Central memory CD4-positive, alpha-beta T cell (primary cell): ENCODE results near the gene MTHFSD.

Experiments used
- DNase-seq: peaks from one replicate; pipeline ENCODE4 v3.0.0; 2022

MTHFSD gene

DNA sequence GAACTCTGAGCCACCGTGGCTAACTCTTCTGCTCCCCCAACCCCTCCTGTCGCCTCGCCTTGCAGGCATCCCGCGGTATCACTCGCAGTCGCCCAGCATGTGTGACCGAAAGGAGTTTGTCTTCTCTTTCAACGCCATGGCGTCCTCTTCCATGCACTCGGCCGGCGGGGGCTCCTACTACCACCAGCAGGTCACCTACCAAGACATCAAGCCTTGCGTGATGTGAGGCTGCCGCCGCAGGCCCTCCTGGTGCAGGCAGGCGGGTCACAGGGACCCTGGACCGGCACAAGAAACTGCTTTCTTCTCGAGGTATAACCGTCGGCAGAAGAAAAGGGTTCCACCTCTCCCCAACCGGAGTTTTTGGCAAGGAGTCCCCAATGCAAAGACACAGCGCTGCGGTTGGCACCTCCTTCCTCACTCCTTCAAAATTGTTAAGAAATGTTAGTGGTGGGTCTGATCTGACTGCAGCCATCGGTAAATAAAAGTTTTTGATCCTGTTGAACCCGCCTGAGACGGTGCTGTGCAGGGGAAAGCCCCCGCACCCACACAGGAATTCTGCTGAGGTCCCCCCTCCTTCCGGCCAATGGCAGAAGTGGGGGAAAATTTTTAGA, 42.1 kb downstream of the MTHFSD start:
- no peak for DNase-seq

GRCh38 chr16:86512301-86512859, 42.7 kb downstream of the MTHFSD start:
- DNase-seq: no peak

GRCh38 chr16:86511317-86512161, 43.5 kb downstream of the MTHFSD start:
- DNase-seq: no peak

DNA sequence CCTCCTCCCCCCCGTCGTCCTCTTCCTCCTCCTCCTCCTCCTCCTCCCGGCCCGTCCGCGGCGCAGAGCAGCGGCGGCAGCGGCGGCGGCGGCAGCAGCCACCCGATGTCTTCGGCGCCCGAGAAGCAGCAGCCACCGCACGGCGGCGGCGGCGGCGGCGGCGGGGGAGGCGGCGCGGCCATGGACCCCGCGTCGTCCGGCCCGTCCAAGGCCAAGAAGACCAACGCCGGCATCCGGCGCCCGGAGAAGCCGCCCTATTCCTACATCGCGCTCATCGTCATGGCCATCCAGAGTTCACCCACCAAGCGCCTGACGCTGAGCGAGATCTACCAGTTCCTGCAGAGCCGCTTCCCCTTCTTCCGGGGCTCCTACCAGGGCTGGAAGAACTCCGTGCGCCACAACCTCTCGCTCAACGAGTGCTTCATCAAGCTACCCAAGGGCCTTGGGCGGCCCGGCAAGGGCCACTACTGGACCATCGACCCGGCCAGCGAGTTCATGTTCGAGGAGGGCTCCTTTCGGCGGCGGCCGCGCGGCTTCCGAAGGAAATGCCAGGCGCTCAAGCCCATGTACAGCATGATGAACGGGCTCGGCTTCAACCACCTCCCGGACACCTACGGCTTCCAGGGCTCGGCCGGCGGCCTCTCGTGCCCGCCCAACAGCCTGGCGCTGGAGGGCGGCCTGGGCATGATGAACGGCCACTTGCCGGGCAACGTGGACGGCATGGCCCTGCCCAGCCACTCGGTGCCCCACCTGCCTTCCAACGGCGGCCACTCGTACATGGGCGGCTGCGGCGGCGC, 44.4 kb downstream of the MTHFSD start, which contains the start of gene FOXF1:
Gene FOXF1 (plus strand): TSS at position 63 of the 797 bp plus-strand sequence. CDS start 43 bp downstream, at position 106.
- DNase-seq: no peak

DNA sequence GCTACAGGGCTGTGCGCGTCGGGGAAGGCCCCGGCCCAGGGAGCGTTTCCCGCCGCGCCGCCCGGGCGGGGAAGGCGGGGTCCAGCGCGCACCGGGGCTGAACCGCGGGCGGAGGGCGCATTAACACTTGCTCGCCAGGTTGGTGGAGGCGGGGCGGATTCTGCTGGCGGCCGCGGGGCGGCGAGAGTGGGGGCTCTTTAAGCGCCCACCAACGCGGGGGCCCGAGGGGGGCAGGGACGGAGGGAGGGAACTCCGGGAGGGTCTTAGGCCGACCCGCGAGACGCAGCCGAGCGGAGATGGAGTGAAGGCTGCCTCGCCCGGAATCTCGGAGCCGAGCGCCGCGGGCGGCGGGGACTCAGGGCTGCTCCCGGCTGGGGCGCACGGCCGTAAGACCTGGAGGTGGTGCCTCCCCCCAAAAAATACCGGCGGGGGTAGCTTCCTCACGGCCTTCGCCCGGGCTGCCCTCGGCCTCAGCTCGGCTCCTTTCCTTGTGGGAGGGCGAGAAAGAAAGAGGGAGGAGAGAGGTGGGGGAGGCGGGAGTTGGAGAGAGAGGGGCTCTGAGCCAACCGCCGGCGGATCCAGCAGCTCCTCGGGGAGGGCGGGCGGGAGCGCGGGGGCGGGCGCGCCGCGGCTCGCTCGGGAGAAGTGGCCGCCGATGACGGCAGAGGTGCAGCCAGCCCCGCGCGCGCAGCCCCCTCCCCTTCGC, 45.1 kb downstream of the MTHFSD start:
- no peak for DNase-seq

DNA sequence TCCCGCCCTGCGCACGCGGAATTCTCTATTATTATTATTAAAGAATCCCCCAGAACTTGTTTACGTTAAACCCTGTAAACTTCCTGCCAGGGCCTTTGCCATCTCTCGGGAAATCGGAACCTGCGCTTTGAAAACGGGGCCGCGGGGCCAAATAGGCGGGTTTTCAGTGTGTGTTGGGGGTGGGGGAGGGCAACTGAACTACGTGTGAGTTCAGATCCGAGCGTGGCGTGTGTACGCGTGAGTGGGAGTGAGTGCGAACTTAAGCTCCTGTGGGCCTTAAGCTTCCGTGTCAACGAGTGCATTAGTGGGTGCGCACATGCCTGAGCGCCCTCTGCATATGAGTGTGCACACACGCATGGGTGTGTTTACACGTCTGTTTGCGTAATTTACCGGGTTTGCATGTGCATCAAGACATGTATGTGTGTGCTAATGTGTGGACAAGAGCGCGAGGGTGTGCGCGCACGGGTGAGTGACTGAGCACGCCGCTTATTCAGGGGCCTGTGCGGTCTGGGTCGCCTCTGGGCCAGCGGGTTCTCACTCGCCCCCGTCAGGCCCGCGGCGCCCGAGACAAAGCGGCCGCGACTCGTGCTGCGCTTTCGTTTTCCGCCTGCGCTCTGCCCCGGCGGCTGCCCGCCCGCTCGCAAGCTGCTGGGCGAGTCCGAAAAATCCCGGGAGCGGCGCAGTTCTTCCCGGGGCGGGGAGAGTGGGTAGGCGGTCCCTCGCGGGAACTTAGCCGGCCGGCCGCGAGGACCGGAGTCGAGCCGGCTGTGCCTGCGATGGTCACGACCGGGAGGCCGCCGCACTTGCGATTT, 45.9 kb downstream of the MTHFSD start:
- DNase-seq: no peak

DNA sequence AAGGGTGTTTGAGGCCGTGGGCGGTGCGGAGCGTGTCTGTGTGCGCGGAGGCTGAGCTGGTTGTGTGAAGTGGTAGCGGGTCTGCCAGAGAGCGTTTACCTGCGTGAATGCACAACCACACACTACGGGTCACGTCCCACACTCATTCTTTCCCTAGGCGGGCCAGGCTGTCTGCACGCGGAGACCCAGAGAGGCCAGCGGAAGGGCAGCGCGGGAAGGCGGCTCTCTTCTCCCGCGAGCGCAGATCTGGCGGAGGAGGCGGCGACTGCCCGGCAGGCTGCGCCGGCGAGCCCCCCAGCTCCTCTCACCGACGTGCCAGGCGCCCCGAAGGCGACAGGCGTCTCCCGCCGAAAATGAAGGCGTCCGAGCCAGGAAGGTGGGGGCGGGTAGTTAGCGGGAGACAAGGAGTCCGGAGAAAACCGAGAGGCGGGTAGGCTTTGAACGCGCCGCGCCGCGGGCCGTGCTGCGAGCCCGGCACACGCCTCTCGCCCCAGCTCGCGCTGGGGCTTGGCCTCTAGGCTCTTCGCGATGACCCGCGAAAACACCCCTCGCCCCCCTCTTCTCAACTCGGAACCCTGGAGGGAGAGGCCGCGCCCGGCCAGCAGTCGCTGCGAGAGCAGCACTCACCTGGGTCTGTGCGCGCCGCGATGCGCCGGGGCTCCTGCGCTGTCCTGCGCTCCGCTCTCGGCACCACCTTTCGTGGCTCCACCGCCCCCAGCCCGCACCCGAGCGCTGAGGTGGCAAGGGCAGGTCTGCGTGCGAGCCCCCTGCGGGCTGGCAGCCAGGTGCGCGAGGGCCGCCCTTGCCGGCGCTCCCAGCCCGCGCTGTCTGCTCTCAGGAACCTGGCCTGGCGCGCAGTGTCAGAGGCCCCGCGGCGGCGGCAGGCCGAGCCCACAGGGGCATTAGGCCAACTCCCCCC, 46.7 kb downstream of the MTHFSD start:
- DNase-seq: no peak

DNA sequence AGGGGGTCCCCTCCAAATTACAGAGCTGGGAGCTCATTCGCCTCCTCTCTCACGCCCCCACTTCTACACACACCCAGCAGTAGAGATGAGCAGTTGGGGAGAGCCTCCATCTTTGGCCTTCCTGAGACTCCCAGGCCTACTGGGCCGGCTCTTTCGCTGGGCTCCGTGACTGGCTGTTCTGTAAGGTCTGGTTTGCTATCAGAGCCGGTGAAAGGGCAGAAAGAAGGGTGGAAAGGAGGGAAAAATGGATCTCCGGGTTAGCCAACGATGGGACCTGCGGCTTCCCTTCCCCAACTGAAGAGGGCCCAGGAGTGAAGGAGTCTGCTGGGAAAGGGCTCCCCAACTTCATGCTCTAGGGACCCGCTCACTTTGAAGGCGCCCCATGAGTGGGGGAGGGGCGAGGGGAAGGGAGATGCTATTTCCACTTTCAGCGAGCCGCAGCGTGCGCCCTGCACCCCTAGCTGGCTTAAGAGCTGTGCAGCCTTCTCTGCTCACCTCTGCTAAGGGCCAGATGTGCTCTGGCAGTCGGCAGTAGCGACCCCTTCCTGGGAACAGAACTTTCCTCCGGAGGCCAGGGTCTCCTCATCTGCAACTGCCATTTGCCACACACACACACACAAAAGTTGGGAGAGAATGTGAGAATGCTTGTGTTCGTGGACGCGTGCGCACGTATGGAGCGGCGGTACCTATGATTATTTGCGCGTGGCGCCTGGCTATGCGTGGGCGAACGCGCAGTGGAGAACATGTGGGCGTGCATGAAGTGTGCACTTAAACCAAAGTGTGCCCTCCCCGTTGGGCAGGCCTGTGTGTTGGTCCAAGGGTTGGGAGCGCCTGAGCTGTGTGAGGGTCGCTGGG, 47.6 kb downstream of the MTHFSD start:
- DNase-seq: no peak

DNA sequence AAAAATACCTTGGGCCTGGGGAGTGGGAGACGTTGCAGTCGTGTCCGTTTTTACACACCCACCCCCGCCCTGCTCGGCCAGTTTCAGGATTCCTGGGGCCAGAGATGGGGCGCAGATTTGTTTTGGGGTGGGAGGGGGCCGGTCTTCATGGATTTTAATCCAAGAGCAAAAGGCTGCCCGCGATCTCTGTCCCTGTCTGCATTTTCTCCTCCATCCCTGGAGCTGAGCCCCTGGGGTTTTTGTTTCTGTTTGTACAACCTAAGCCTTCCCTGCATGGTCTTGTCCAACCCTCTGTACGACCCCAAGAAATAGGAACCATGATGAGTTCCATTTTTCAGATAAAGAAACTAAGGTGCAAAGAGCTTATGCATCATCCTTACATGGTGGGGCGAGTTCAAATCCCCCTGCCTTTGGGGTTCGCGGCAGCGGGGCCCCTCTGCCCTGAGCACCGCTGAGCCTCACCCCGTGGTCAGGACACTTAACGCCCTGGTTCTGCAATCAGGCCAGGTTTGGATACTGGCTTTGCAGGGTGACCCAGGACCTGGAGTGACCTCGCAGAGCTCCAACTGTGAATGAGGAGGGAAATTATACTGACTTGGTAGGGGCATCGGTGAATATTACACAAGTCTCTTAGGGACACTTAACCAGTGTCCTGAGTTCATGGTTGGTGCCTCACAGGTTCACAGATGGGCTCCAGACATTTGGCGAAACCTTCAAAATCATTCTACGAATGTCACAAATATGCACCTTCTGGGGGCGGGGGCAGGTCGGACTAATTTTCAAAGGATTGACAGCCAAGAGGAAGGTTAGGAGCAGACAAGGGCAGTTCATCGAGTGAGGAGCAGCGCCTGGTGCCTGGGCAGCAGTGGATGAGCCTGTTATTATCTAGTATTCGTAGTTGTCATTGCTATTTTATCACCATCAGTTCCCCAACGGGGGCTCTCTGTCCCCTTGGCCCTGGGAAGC, 48.9 kb downstream of the MTHFSD start:
- no peak for DNase-seq

DNA sequence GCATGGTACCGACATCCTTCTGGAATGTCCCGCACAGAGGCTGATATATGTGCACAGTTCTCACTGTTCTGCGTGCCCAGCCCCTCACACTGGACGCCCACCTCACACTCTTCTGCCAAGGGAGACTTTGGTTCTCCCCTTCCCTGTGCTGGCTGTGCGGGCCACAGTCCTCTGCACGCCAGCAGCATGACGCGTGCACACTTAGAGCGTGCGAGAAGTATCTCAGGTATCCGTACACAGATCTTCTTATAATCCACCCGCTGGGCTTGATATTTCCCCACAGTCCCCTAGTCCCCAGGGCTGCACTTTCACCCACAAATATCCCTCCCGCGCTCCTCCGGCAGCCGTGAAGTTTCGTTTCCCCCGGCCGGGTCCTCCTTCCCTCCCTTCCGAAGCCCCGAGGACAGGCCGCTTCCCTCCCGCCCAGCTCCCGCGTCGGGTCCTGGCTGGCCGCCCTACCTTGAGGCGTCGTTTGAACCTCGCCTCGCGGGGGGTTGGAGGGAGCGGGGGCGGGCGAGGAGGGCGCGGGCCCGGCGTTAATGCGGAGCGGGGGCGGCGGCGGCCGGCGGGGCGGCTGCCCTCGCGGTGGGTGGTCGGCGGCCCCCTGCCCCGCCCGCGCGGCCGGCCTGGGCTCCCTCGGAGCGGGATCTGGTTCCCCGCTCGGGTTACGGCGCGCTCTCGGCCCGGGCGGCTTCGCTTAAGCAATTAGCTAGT, 49.7 kb downstream of the MTHFSD start:
- DNase-seq: no peak

DNA sequence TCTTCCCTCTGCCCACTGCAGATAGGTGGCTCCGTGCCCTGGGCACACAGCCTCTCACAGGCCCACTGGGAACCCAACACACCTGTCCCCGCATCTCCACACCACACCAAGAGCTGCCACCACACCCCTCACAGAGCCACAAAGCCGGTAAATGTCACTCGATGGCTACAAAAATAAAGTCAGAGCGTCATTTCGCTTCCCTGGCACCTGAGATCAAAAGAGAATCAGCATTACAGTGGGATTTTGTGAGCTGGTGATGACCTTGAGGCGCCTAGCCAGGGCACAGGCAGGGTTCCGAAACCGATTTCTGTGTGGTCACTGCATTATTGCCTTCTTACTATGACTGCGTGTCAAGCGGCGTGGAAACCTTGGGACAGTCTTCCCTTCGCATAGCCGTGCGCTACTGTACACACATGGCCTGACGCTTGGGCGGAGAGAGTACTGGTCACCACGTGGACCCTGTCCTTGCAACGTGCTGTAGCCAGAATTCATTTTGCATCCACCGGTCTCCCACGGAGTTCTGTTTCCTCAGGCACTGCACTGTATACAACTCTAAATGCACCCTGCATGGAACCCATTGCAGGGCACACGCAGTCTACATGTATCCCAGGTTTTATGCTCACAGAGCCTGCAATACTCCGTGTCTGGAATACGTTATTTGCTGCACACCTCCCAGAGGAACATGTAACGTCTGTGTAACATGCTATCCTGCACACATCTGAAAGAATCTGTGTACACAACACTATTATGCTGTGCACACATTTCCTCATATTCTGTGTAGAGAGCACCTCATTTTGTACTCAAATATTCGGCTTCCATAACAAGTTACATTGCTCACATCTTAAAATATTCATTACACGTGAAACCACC, 50.5 kb downstream of the MTHFSD start:
- DNase-seq: no peak

DNA sequence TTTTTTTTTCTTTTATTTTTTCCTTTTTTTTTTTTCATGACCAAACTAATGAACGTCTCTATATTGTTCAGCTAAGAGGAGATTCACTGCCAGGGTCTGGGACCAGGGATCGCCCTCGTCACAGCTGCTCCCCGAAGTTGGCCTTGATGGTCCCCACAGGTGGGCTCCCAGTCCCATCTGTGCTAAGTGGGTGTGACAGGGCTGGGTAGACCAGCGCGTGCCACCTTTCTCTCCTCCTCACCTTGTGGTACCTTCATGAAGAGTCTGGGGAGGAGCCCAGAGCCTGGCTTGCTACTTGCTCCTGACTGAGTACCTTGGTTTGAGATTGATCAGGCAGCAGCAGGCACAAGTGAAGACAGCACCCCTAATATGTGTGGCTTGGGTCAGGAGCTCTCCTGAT, 51.2 kb downstream of the MTHFSD start:
- DNase-seq: no peak

GRCh38 chr16:86502856-86503748, 51.9 kb downstream of the MTHFSD start:
- no peak for DNase-seq

DNA sequence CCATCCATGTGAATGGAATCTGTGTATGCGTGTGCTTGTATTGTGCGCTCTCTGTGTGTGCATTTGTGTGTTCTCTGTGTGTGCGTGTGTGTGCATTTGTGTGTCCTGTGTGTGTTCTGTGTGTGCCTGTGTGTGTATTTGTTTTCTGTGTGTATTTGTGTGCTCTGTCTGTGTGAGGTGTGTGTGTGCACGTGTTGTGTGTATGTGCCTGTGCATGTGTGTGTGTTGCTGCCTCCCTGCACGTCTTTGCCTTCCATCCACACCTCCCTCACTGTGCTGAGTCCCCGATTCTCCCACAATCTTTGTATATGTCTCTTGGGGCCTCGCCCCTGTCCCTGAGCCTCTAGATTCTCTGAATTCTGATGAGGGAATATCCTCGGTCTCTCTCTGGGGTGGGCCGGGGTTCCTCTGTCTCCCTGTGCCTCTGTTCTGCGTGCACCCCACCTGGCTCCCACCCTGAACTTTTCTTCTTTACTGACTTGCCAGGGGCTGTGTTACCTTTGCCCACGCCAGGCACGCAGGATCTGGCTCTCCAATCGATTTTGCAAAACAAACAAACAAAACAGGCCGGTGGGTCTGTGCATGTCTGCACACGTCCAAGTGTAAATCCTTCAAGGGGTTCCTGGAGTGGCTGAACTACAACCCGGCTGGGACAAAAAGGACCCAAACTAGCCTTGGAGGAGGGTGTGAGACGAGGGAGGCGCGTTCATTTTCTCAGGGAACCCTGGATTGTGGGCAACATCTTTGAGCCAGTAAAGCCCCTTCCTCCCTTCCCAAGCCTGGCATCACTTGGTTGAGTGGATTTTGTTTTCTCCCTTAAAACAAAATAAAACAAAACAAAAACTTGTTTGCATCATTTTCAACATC, 52.8 kb downstream of the MTHFSD start:
- DNase-seq: no peak
